Renal pelvis (tissue), 12 donors: Measurements from ENCODE around the gene UCK1. TPM values are rescaled to one million over a fixed set of nuclear protein-coding genes. Genes with fewer than 3 reads are reported as not detected.

Experiments used
- DNase-seq: peaks from one replicate; pipeline ENCODE4 v3.0.0-alpha.2; 2013
- long read RNA-seq, 16 experiments: transcript quantifications; one replicate each; lab custom pipeline, GENCODE V29; 2026
- polyA plus RNA-seq, 3 donors: library from polyadenylated mRNA; unstranded; fragments of 120-200 nt; gene quantifications; one replicate each; pipeline ENCODE4 v1.2.1, GENCODE V29; 2013; ENCODE audit not compliant: insufficient read length in 3 of 3

Gene UCK1
- 10 to 100 TPM; 43.6 to 44.2 (median 43.8) TPM for polyA plus RNA-seq
- long read RNA-seq, donor 1, transcript UCK1-204 (7 exons, 2,167 nt), result major isoform, 19 of 21 reads
- long read RNA-seq, donor 1, partial matches to known transcripts, result 0 of 21 reads
- long read RNA-seq, donor 1, other reads (novel, unspliced or antisense), result 0 of 21 reads
- long read RNA-seq, donor 2, transcript UCK1-204 (7 exons, 2,167 nt), result major isoform, 20 of 33 reads
- long read RNA-seq, donor 2, partial matches to known transcripts, result 10 of 33 reads
- long read RNA-seq, donor 2, other reads (novel, unspliced or antisense), result 0 of 33 reads
- long read RNA-seq, donor 3, transcript UCK1-204 (7 exons, 2,167 nt), result major isoform, 17 of 19 reads
- long read RNA-seq, donor 3, partial matches to known transcripts, result 0 of 19 reads
- long read RNA-seq, donor 3, other reads (novel, unspliced or antisense), result 0 of 19 reads
- long read RNA-seq, donor 4, transcript UCK1-204 (7 exons, 2,167 nt), result major isoform, 18 of 19 reads
- long read RNA-seq, donor 4, partial matches to known transcripts, result 0 of 19 reads
- long read RNA-seq, donor 4, other reads (novel, unspliced or antisense), result 0 of 19 reads
- long read RNA-seq, donor 5, transcript UCK1-204 (7 exons, 2,167 nt), result major isoform, 11 of 13 reads
- long read RNA-seq, donor 5, partial matches to known transcripts, result 0 of 13 reads
- long read RNA-seq, donor 5, other reads (novel, unspliced or antisense), result 0 of 13 reads
- long read RNA-seq, donor 6, transcript UCK1-204 (7 exons, 2,167 nt), result major isoform, 13 of 21 reads
- long read RNA-seq, donor 6, partial matches to known transcripts, result 7 of 21 reads
- long read RNA-seq, donor 6, other reads (novel, unspliced or antisense), result 0 of 21 reads
- long read RNA-seq, donor 7, transcript UCK1-204 (7 exons, 2,167 nt), result major isoform, 22 of 24 reads
- long read RNA-seq, donor 7, partial matches to known transcripts, result 0 of 24 reads
- long read RNA-seq, donor 7, other reads (novel, unspliced or antisense), result 0 of 24 reads
- long read RNA-seq, donor 8, partial matches to known transcripts, result 0 of 5 reads
- long read RNA-seq, donor 8, other reads (novel, unspliced or antisense), result 0 of 5 reads
- long read RNA-seq, donor 9, transcript UCK1-204 (7 exons, 2,167 nt), result major isoform, 24 of 26 reads
- long read RNA-seq, donor 9, partial matches to known transcripts, result 0 of 26 reads
- long read RNA-seq, donor 9, other reads (novel, unspliced or antisense), result 0 of 26 reads
- long read RNA-seq, donor 10, transcript UCK1-204 (7 exons, 2,167 nt), result major isoform, 13 of 21 reads
- long read RNA-seq, donor 10, partial matches to known transcripts, result 5 of 21 reads
- long read RNA-seq, donor 10, other reads (novel, unspliced or antisense), result 0 of 21 reads
- long read RNA-seq, donor 11, transcript UCK1-204 (7 exons, 2,167 nt), result major isoform, 10 of 10 reads
- long read RNA-seq, donor 11, partial matches to known transcripts, result 0 of 10 reads
- long read RNA-seq, donor 11, other reads (novel, unspliced or antisense), result 0 of 10 reads
- long read RNA-seq, donor 12, transcript UCK1-204 (7 exons, 2,167 nt), result major isoform, 27 of 37 reads
- long read RNA-seq, donor 12, partial matches to known transcripts, result 7 of 37 reads
- long read RNA-seq, donor 12, other reads (novel, unspliced or antisense), result 0 of 37 reads
- long read RNA-seq, donor 13, transcript UCK1-204 (7 exons, 2,167 nt), result major isoform, 5 of 6 reads
- long read RNA-seq, donor 13, partial matches to known transcripts, result 0 of 6 reads
- long read RNA-seq, donor 13, other reads (novel, unspliced or antisense), result 0 of 6 reads
- long read RNA-seq, donor 14, result 0 reads
- long read RNA-seq, donor 15, transcript UCK1-204 (7 exons, 2,167 nt), result major isoform, 21 of 24 reads
- long read RNA-seq, donor 15, partial matches to known transcripts, result 0 of 24 reads
- long read RNA-seq, donor 15, other reads (novel, unspliced or antisense), result 0 of 24 reads
- long read RNA-seq, donor 16, transcript UCK1-204 (7 exons, 2,167 nt), result major isoform, 18 of 18 reads
- long read RNA-seq, donor 16, partial matches to known transcripts, result 0 of 18 reads
- long read RNA-seq, donor 16, other reads (novel, unspliced or antisense), result 0 of 18 reads

DNA sequence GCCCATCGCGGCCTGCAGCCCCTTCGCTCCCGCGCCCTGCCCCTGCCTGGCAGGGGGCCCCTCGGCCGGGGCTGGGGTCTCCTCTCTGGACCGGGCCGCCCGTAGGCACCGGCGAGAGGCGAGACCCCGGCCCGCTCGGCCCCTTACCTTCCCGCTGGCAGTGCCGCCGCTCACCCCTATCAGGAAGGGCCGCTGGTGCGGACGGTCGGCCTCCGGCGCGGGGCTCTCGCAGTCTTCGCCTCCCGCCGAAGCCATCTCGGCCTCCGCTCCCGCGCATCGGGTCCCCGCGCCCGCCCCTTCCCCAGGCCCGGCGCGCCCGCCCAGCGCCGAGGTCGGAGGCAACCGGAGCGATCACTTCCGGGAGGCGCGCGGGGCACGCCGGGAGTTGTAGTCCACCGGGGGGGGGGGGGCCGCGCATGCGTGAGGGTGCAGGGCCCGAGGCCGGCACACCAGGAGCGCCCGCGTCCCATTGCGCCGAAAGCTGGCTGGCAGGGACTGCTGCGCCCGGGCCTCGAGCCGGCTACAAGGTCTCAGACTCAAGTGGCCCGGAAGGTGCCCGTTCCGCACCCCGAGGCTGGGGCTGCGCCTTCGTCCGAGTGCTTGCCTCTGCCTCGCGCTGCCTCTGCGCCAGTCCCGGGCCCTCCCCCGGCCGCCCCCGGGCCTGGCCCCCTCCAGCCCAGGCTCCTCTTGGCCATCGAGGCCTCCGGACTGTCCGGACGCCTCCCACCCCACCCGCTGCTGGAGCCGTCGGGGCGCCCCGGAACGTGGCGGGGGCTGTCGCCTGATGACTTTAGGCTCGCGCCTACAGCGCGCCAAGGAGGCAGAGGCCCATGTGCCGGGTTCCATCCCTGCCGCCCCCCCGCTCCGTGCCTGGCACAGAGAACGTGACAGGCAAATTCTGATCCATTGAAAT is at the start of gene UCK1:
Gene UCK1 (minus strand): TSS at position 344 of the 913 bp plus-strand sequence. CDS start 89 bp downstream, at position 255.
- peak; percentile 86 for DNase-seq

DNA sequence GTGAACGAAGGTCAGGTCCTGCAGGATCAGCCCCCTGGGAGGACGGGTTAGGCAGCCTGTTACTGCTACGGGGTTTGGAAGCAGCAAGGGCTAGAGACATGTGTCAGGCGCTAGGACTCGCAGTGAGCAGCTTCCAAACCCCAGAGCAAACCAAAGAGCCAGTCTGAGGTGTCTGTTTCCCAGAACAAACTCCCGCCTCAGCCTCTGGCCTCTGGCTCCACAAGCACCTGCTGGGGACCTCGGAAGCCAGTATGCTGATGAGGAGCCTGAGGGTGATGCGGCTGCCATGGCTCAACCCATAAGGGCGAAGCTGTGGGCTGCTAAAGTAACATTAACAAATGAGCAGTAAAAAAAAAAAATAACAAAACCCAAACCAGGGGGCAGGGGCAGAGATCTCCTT is 49.3 kb upstream of the UCK1 start:
- no peak for DNase-seq

DNA sequence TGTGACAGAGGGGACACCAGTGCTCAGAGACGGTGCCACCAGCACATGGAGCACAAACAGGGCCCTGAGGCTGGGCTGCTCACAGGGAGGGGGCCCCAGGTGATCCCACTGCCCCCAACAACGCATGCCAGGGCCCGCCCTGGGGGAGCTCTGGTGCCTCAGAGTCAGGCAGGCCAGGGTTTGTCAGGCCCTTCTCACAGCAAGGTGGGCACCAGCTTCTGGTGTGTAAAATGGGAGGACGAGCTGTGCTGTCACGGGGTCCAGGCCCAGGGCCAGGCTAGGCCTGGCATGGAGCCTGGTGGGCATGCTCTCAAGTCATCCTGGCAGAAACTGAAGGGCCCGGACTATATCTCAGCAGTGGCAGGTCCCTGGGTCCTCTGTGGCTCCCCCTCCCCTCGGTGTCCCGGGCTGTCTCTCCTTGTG is 48.7 kb upstream of the UCK1 start:
- DNase-seq, result no peak

DNA sequence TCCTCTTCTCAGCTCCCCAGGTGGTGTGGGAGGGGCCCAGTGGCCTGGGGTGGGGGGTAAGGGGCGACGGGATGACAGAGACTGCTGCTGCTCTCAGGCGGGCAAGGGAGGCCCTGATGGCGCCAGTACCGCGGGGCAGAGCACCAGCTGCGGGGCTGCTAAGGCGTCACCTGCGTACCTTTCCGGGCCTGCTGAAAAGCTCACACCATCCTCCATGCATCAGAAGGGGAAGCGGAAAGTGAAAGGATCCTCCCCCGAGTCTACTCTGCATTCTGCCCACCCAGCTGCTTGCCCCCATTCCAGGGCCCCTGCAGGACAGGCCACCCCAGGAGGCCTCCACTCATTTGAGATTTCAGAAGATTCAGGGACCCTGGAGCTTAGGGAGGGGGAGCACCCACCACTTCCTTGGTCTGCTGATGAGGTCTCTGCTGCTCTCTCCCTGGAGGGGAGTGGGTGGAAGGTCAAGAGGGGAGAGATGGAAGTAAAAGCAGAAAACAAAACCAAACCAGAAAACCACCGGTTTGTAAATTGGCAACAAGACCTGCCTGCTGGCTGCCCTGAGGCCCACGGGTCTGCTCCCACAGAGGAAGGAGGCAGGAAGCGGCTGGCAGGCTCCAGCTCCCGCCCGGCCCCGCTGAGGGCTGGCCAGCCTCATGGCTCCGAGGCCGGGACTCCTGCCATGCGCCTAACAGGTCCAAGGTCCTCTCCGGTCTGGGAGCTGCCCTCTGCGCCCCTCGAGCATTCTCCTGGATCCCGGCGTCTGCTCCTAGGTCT is 47.9 kb upstream of the UCK1 start:
- DNase-seq, result no peak

DNA sequence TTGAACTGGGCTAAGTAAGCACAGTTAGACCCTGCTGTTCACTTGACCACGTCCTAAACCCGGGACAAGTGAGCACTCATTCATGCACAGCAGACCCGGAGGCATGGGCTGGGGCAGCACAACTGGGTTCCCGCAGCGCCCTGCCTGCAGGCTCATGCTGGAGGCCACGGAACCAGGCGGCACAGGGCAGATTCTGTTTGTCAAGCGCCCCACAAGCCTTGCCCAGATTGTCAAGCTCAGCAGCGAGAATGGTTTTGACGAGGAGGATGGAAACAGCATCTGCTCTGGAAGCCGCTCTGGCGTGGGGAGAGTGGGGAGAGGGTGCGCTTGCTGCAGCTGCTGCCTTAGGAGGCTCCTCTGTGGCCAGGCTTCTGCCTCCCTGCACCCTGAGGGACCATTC is 47.0 kb upstream of the UCK1 start:
- no peak for DNase-seq

DNA sequence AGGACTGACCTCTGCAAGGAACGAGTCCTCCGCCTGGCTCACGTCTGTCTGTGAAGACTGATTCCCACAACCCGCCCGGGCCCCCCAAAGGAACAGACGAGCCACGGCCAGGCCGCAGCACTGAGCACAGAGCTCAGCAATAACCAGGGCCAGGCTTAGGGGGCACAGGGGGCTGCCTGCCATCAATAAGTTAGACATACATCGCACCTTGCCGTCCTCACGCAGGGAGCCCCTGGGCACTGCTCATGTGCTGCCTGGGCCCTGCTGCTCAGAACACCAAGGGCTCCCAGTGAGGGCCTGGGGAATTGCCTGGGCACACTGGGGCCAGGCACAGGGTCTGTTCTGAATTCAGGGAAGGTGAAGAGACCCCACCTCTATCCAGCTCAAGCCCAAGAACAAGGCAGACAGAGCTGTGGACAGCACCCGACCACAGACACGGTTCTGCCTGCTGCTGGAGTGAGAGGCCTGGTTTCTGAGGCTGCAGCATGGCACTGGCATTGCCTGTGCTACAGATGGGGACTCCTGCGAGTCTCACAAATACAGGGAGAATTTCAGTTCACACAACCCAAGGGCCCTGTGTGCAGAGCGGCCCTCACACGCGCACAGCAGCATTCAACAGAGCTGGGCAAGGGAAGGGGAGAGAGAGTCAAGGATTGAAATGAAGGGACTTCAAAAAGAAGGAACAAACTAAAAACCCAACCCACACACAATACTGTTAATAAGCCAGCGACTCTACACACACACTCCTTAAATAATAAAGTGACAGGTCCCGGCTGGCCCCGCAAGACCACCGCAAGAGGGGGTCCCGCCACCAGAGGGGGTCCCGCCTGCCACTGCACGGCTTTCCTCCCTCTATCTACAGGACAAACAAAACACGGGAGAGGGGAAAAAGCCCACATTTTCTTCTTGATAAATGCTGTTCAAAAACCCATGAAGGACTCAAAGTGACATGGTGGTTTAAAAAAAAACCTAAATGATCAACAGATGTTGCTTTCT is 46.2 kb upstream of the UCK1 start:
- no peak for DNase-seq

DNA sequence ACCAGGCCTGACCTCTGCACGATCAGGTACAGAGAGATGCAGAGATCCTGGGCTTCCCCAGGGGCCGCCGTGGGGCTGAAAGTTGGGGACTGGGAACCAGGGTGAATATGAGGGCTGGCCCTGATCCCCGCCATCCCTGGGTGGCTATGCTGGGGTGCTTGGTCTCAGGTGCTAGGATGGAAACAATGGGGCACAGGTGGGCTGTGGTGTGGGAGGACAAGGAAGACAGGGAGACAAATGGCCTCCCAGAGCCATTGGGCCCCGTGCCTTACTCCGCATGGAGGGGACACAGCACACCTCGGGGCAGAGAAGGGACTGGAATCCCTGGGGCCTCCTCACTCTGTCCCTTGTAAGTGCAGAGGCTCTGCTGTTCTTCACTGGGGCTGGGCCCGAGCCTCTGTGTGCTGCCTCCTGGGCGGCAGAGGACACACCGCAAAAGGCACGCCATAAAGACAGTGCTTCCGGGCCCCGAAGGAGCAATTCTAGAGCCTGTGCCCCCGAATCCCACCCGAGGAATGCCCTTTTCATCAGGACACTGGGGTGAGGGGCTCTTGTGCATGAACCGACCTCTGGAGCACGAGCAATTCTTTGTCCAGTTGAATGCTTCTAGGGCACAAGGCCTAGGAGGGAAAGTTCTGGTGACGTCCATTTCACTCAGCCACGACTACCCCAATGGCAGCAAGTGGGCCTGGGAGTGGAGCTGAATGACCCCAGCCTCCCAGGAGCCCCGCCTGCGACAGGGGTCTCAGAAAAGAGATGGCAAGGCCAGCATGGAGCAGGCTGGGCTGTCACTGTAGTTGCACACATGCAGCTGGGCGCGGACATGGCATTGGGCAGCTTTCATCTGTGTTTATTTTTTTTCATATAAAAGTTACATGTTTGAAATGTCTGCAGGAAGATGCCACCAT is 45.1 kb upstream of the UCK1 start:
- DNase-seq, result no peak

DNA sequence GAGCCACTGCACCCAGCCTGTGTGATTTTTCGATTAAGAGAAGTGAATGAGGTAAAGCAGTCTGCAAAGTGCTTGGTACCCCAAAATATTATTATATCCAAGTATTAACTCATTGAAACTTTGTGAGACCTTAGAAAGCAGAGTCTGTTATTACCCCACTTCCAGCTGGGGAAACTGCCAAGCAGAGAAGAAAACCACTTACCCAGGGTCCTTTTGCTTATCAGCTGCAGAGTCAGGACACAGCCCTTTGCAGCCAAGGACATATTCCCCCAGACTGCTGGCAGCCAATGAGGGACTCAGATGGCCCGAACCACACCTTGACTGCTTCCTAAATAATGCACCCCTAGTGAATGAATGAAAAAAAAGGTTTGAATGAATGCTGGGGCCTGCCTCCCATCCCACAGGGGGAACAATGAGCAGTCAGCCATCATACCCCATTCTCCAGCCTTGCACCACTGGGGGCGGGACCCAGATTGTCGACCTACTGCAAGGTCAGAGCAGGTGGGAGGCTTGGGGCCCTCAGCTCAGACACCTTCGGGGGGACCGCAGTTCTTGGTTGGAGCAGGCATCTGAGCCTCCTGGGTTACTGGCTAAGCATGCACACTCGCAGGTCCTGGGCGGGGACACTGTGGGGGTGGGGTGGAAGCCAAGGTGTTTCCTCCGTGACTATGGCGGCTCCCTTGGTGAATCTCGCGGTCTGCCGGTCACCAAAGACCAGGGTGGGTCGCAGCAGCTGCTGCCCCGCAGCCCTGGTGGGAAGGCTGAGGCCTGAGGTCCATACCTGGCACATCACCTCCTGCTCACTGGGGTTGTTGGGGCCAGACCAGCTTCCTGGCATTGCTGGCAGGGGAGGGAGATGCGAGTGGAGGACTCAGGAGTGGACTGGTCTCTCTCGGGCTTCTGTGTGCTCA is 43.9 kb upstream of the UCK1 start:
- DNase-seq, result no peak

DNA sequence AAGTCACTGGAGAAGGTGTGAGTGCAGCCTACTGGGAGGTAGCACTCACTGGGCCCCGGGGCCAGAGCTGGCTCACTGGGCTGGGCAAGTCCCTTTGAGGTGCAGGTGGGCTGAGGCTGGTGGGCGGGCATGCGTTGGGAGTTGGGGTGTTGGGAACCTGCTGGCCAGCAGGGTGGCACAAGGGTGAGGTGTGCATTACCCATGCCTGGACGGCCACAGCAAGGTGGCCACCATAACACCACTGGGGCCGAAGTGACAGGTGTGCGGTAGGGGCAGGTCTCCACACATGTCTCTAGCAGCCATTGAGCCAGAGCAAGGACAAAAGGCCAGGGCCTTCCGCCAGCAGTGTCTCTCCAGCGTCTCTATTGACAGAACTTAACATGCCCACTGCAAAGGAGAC is 36.8 kb upstream of the UCK1 start:
- no peak for DNase-seq

DNA sequence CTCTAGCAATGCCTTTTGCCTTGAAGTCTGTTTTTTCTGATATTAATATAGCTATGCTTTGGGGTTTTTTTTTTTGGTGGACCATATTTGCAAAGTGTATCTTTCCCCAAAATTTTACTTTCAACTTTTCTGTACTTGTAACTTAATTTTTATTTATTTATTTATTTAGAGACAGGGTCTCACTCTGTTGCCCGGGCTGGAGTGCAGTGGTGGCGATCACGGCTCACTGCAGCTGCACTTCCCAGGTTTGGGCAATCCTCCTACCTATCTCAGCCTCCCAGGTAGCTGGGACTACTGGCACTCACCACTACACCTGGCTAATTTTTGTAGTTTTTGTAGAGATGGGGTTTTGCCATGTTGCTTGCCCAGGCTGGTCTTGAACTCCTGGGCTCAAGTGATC is 35.1 kb upstream of the UCK1 start:
- no peak for DNase-seq

DNA sequence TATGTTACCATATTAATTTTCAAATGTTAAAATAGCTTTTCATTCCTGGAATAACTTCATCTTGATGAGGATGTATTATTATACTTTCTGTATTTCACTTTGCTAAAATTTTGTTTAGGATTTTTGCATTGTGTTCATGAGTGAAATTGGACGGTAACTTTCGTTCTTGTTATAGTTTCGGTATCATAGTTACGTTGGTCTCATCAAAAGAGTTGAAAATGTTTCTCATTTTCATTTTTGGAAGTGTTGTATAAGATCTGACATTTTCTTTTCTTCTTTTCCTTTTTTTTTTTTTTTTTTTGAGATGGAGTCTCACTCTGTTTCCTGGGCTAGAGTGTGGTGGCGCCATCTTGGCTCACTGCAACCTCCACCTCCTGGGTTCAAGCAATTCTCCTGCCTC is 34.3 kb upstream of the UCK1 start:
- no peak for DNase-seq

DNA sequence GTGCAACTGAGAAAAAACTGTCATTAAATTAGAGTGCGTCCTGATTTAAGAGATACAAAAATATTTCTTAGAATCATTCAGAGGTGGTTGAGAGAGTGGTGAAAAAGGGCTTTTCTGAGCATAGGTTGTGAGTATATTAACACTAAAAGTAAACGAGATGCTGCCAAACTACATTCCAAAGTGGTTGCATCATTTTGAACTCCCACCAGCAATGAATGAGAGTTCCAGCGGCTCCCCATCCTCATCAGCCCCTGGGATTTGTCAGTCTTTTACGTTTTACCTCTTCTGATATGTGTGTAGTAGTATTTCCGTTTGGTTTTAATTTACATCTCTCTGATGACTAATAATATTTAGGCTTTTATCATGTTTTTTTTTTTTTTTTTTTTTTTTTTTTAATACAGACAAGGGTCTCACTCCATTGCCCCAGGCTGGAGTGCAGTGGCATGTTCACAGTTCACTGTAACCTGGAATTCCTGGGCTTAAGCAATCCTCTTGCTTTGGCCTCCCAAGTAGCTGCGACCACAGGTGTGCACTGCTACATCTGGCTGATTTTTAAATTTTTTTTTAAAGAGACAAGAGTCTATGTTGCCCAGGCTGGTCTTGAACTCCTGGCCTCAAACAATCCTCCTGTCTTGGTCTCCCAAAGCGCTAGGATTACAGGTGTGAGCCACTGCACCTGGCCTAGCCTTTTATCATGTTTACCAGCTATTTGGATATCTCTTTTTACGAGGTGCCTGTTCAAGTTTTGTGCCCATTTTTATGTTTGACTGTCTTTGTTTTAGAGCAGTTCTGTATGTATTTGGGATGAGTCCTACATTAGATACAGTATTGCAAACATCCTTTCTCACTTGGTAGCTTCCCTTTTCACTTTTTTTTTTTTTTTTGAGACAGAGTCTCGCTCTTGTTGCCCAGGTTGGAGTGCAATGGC is 31.2 kb upstream of the UCK1 start:
- DNase-seq, result no peak

DNA sequence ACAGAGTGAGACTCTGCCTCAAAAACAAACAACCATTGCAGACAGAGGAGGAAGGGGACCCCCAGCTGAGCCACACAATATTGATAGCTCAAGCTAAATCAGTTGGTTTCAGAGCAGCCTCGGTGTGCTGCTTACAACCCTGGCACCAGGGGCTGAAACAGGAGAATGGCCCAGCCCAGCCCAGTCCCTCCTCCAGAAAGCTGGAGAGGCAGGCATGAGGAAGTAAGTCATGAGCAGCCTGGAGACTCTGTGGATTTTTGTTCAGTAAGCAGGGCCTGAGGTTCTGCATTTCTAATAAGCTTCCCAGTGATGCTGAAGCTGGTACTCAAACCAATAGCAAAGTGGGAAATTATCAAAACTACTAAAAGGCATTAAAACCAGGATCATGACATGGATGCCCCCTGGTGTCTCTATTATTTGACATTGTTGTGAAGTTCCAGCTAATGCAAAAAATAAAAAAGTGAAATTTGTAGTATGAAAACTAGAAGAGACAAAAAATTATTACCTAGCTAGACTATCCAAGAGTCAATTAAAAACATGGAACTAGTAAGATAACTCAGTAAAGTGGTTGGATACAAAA is 28.4 kb upstream of the UCK1 start:
- no peak for DNase-seq
